Activated gamma-delta T cell (primary cell): Measurements from ENCODE around the gene MSL1.
"Not testable (repeated sequence)": the region's sequence is repeated elsewhere in the genome, so short reads cannot be mapped to it uniquely, and the experiment has no call there.

Experiments
- DNase-seq: peaks from one replicate; lab custom pipeline; 2025; lab: John Stamatoyannopoulos, UW

The MSL1 gene

GRCh38 chr17:40124279-40125141, 2.7 kb downstream of the MSL1 start:
- no peak for DNase-seq

- DNase-seq = no peak
Measured at GRCh38 chr17:40129498-40129897, 7.7 kb downstream of the MSL1 start.

DNA sequence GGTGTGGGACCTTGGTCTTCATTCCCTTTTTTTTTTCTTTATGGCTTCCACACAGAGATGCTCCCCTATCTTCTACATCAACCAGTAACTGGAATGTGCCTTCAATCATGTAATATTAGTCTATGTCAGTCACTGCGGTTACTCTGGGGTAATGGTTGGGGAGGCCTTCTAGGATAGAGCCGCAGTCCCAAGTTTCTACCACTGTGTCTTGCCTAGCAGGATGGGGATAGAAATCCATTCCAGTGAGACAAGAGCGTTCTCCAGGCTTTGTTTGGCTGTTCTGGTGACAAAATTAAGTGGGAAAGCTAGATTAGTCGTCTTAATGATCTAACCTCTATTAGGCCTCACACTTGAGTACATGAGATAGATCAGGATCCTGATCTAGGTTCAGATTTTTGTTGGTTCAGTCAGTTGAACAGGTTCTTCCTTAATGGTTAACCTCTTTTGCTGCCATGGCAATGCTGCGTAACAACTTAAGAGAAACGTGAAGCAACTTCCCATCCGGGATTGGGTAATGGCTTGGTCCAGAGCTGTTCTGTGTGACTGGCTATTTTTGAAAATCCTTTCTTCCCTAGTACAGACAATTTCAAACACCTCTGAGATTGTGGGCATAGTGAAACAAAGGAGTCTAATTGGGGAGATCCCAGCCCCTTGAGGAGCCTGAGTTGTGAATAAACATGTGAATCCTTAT, 8.7 kb downstream of the MSL1 start:
- DNase-seq = no peak

- DNase-seq = no peak
Measured at GRCh38 chr17:40134184-40134583, 12.4 kb downstream of the MSL1 start.

DNA sequence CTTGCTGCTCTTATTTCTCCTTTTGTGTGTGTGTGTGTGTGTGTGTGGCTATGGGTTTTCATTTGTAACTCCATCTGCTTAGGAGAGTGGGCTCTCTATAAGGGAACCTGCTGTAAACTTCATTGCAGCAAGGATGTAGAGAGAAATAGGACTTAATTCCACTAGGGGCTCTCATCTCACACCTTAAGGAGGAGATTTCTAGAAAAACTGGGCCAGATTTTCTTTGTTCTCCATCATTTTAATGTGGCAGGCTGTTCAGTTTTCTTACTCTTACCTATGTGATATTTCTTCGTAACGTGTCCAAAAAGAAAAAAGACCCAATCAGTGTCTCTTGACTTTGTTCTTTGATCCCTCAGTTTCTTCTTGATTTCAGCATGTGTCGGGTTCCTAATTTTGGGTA, 14.0 kb downstream of the MSL1 start:
- DNase-seq = no peak

DNA sequence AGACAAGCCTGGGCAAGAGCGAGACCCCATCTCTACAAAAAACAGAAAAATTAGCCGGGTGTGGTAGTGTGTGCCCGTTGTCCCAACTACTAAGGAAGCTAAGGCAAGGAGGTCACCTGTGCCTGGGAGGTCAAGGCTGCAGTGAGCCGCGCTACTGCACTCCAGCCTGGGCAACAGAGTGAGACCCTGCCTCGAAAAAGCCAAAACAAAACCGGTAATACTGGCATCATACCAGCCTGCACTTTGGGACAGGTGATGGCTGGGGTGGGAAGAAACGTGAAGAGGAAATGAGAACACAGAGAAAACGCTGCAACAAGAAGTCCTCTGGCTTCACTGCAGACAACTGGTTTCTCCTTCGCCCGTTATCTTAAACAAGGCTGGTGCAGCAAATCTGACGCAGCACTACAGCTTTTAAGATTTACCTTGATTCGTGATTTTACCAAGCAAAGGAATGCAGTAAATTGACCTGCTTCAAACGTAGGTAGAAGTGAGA, 17.8 kb downstream of the MSL1 start:
- DNase-seq = no peak

GRCh38 chr17:40143166-40143565, 21.4 kb downstream of the MSL1 start:
- DNase-seq = not testable (repeated sequence)

- no peak for DNase-seq
Measured at GRCh38 chr17:40145476-40145875, 23.7 kb downstream of the MSL1 start.

DNA sequence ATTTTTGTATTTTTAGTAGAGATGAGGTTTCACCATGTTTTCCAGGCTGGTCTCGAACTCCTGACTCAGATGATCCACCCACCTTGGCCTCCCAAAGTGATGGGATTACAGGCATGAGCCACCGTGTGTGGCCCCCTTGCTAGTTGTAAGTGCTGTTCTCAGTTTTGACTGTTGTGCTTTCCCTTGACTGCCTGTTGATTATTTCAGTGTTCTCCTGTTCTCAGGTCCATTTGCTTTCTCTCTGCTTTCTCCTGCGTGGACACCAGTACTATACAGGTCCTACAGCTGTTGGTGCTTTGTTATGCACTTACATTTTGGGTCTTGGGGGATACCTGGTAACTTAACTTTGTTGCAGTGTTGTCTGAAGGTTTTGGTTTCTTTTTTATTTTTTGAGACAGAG, 26.8 kb downstream of the MSL1 start:
- no peak for DNase-seq

GRCh38 chr17:40150276-40150675, 28.5 kb downstream of the MSL1 start:
- no peak for DNase-seq

GRCh38 chr17:40151414-40151963, 29.7 kb downstream of the MSL1 start:
- no peak for DNase-seq

DNA sequence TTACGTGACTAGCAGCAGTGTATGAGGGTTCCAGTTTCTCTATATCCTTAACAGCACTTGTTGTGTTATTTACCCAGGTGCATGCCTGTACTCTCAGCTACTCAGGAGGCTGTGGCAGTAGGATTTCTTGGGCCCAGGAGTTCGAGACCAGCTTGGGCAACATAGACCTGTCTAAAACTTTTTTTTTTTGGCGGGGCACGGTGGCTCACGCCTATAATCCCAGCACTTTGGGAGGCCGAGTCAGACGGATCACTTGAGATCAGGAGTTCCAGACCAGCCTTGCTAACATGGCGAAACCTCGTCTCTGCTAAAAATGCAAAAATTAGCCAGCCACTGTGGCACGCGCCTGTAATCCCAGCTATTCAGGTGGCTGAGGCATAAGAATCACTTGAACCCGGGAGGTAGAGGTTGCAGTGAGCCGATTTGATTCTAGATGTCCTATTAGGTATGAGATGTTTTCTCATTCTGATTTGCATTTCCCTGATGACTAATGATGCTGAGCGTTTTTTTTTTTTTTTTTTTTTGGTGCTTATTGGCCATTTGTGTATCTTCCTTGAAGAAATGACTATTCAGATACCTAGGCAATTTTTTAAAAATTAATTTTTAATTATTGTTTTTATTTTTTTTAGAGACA, 31.9 kb downstream of the MSL1 start:
- DNase-seq = no peak

- no peak for DNase-seq
Measured at GRCh38 chr17:40157973-40158372, 36.2 kb downstream of the MSL1 start.

DNA sequence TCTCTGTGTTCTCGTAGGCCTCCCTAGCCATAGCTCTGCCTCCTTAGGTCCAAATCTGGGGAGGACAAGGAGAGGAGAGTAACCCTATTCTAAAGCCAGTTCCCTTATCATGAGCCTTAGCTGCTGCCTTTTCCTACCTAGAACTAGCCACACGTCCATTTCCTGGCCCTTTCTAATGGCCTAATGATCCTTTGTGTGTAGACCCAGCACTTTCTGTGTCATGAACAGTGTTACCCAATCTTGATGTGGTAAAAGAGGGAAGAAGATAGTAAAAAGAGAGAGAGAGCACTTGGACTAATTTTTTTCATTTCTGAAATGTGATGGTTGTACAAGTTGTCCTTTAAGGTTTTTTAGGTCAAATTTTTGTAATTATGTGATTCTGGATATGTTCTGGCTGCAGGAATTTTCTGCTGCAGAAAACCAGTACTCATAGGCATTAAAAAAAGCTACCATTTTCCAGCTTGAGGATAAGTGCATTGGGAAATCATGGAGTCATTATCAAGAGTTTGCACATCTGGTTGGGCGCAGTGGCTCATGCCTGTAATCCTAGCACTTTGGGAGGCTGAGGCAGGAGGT, 36.8 kb downstream of the MSL1 start:
- DNase-seq = no peak

DNA sequence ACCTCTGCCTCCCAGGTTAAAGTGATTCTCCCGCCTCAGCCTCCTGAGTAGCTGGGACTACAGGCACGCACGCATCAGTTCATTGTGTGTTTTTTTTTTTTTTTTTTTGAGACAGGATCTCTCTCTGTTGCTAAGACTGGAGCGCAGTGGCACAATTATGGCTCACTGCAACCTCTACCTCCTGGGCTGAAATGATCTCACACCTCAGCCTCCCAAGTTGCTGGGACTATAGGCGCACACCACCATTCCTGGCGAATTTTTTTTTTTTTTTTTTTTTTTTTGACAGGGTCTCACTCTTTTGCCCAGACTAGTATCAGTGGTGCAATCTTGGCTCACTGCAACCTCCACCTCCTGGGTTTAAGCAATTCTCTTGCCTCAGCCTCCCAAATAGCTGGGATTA, 37.7 kb downstream of the MSL1 start:
- no peak for DNase-seq

GRCh38 chr17:40167685-40168261, 46.0 kb downstream of the MSL1 start:
- no peak for DNase-seq

DNA sequence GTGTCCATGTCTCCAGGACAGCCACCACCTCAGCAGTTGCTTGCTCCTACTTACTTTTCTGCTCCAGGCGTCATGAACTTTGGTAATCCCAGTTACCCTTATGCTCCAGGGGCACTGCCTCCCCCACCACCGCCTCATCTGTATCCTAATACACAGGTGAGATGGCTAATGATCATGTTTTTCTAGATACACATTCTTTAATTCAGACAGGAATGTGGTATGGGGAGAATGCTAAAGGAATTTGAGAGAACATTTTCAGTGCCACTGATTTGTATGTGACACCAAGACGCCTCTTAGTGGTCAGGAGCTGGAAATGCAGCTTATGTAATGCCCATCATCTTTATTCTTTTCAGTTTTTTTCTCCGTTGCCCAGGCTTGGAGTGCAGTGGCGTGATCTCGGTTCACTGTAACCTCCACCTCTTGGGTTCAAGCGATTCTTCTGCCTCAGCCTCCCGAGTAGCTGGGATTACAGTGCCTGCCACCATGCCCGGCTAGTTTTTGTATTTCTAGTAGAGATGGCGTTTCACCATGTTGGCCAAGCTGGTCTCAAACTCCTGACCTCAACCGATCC, 46.6 kb downstream of the MSL1 start:
- DNase-seq = no peak

- no peak for DNase-seq
Measured at GRCh38 chr17:40170325-40170724, 48.6 kb downstream of the MSL1 start.

DNA sequence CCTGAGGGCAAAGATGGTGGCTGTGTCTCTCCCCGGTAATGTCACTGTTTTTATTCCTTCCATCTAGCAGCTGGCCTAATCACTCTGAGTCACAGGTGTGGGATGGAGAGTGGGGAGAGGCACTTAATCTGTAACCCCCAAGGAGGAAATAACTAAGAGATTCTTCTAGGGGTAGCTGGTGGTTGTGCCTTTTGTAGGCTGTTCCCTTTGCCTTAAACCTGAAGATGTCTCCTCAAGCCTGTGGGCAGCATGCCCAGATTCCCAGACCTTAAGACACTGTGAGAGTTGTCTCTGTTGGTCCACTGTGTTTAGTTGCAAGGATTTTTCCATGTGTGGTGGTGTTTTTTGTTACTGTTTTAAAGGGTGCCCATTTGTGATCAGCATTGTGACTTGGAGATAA, 50.0 kb downstream of the MSL1 start:
- DNase-seq = no peak

GRCh38 chr17:40173091-40173777, 51.5 kb downstream of the MSL1 start:
- DNase-seq = no peak

GRCh38 chr17:40173778-40174135, 52.0 kb downstream of the MSL1 start:
- DNase-seq = no peak
